K562 (cell line): ENCODE measurements around the gene ST6GAL1. TPM values are rescaled to one million over a fixed set of nuclear protein-coding genes. Genes with fewer than 3 reads are reported as not detected.

Experiments used
- AFF4 ChIP-seq: sonication (generic); formaldehyde crosslinking; IDR thresholded peaks from 2 replicates; pipeline ENCODE4 v1.8.0; 2023; ENCODE audit warnings: mild to moderate bottlenecking, missing genetic modification reagents
- CXXC5 ChIP-seq: fragments of 250-450 bp; sonication (Bioruptor Pico); IDR thresholded peaks from 2 replicates; pipeline ENCODE4 v1.8.0; 2022; ENCODE audit warnings: inconsistent platforms, mild to moderate bottlenecking, moderate library complexity
- HLTF ChIP-seq: fragments of 450-650 bp; IDR thresholded peaks from 2 replicates; pipeline ENCODE4 v1.6.1; 2016
- MTF1 ChIP-seq: fragments of 250-450 bp; sonication (Bioruptor Pico); IDR thresholded peaks from 2 replicates; pipeline ENCODE4 v1.9.0; 2021; ENCODE audit warnings: moderate library complexity, mild to moderate bottlenecking, inconsistent platforms, borderline replicate concordance
- PHF8 ChIP-seq: fragments of 200-600 bp; sonication (generic); IDR thresholded peaks from 2 replicates; pipeline ENCODE4 v1.6.1; 2012; ENCODE audit warnings: mixed run types, mild to moderate bottlenecking, inconsistent platforms, low read length, moderate library complexity, borderline replicate concordance
- RBM22 ChIP-seq: fragments of 200-400 bp; formaldehyde crosslinking; IDR thresholded peaks from 2 replicates; pipeline ENCODE4 v1.6.1; 2018; ENCODE audit warnings: low read length, low read depth; ENCODE audit not compliant: poor library complexity, severe bottlenecking
- YY1 ChIP-seq, 3 experiments: IDR thresholded peaks; 2 replicates each; pipeline ENCODE4 v1.6.1; 2011; ENCODE audit warnings: low read length in 2 of 3, mild to moderate bottlenecking in 2 of 3, moderate library complexity in 2 of 3, borderline replicate concordance in 1 of 3, control low read depth in 1 of 3, low read depth in 1 of 3; ENCODE audit not compliant: insufficient read depth in 3 of 3, insufficient replicate concordance in 2 of 3, control insufficient read depth in 1 of 3, insufficient read length in 1 of 3; ENCODE audit errors: extremely low read depth in 1 of 3
- ZBTB11 ChIP-seq, 3 experiments: fragments of 200-800 bp in 1 of 3; fragments of 250-450 bp in 1 of 3; fragments of 450-650 bp in 1 of 3; sonication (Bioruptor Pico) in 1 of 3; sonication (Bioruptor generic) in 1 of 3; formaldehyde crosslinking in 1 of 3; IDR thresholded peaks; 2 replicates each; pipeline versions ENCODE4 v1.6.1 to v1.8.0; 2016 to 2022; ENCODE audit warnings: mild to moderate bottlenecking in 2 of 3, missing genetic modification characterization in 2 of 3, missing compliant biosample characterization in 1 of 3, moderate library complexity in 1 of 3
- ZNF512 ChIP-seq: IDR thresholded peaks from 2 replicates; pipeline ENCODE4 v1.6.1; 2016; ENCODE audit warnings: missing genetic modification characterization, missing compliant biosample characterization
- polyA plus RNA-seq, 8 experiments: library from polyadenylated mRNA; depleted of rRNA in 4 of 8; stranded (reverse) in 5 of 8; unstranded in 3 of 8; fragments of >200 nt; fragmentation: Nextera tagmentation in 2 of 8; fragmentation: Illumina TruSeq in 1 of 8; extraction: Ambion mirVana in 2 of 8; extraction: Trizol in 1 of 8; gene quantifications; 2 replicates each; pipeline versions ENCODE4 v1.2.1 to v1.2.3, GENCODE V29; 2011 to 2014; ENCODE audit warnings: inconsistent platforms in 1 of 8, missing spikeins in 1 of 8
- total RNA-seq, 7 experiments: library from RNA; depleted of rRNA in 6 of 7; stranded (reverse); fragments of >200 nt in 6 of 7; fragmentation: Illumina TruSeq in 2 of 7; extraction: Trizol in 2 of 7; gene quantifications; 2 replicates each; pipeline versions ENCODE4 v1.2.1 to v1.2.3, GENCODE V29; 2011 to 2021; ENCODE audit warnings: low replicate concordance in 1 of 7

The ST6GAL1 gene
- total and polyA plus RNA-seq, 9 of the 15 experiments (the other 6 are each of a cell fraction or from before 2014, with no cell fraction given) = 31.9 to 145 (median 71.0) TPM

GRCh38 chr3:186909078-186909853 is 21.1 kb upstream of the ST6GAL1 start (continued):
- peak in 1 of 3 experiments; percentile 46; a peak in 2 of 6 replicates for TF ChIP-seq ZBTB11 (CRISPR knock-in tag; IDR thresholded peaks at IDR 0.05)
- peak in 2 of 3 experiments; percentile 87 to 95 for TF ChIP-seq YY1 (IDR thresholded peaks at IDR 0.05; ENCODE audit: borderline replicate concordance in 1 of 3, control insufficient read depth in 1 of 3, extremely low read depth in 1 of 3, insufficient read depth in 3 of 3, insufficient read length in 1 of 3, insufficient replicate concordance in 2 of 3, low read depth in 1 of 3, low read length in 2 of 3)
- no peak; the same call in 1 of the 2 replicates for TF ChIP-seq AFF4 (CRISPR knock-in tag)
- no peak for TF ChIP-seq HLTF
- TF ChIP-seq CXXC5 = no peak; the same call in none of the 2 replicates
- no peak for TF ChIP-seq ZNF512 (tag)
- no peak for TF ChIP-seq MTF1
- TF ChIP-seq RBM22 = no peak
- TF ChIP-seq PHF8 = peak; percentile 26; the same call in 1 of the 2 replicates
